GM18873 (cell line): ENCODE data around the gene EHD1.
"Not testable (repeated sequence)": the region's sequence is repeated elsewhere in the genome, so short reads cannot be mapped to it uniquely, and the experiment has no call there.

Experiments used
- ATAC-seq: cut with Tn5 transposase; IDR thresholded peaks from one replicate; pipeline ENCODE4 v1.9.1; 2021; ENCODE audit warnings: mild to moderate bottlenecking, moderate library complexity, moderate number of reproducible peaks; ENCODE audit not compliant: unreplicated experiment, low FRiP score

The EHD1 gene

GRCh38 chr11:64833509-64833908 lies 44.9 kb downstream of the EHD1 start:
- ATAC-seq: no peak

GRCh38 chr11:64833198-64833502 lies 45.3 kb downstream of the EHD1 start:
- no peak for ATAC-seq

DNA sequence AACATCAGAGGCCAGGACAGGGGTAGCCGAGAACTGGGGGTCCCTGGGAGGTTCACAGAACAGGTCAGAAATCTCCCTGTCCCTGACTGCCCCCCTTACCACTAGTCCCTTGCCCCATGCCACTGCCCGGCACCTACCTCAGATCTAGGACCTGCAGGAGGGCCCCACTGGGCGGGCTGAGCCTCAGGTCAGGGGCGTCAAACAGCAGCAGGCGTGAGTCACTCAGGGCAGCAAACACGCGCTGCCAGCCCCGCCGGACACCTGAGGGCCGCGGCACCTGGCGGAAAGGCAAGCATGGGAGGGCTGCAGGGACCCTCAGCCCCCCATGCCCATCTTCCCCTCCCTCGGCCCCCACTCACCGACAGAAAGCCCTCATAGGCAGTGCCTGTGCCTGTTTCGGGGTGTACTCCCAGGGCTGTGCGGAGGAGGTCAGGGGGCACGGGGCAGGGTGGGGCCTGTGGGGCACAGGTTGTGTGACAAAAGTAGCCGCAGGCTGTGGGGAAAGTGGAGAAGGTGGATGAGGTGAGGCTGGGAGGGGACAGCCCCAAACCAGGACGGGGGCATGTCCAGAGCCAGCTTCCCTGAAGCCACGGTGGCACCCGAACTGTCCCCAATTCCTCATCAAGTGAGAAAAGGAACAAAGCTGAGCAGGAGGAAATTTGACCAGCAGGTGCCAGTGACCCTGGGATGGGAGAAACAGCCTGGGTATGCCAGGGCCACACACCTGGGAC lies 45.8 kb downstream of the EHD1 start:
- ATAC-seq: no peak

- ATAC-seq: no peak
These were observed 47.0 kb downstream of the EHD1 start for GRCh38 chr11:64831411-64831891.

- no peak for ATAC-seq
These were observed 48.7 kb downstream of the EHD1 start for GRCh38 chr11:64829536-64830251.

GRCh38 chr11:64827451-64827839 lies 51.0 kb downstream of the EHD1 start:
- ATAC-seq: no peak

- ATAC-seq: no peak
These were observed 51.6 kb downstream of the EHD1 start for GRCh38 chr11:64826578-64827450.

GRCh38 chr11:64826062-64826461 lies 52.4 kb downstream of the EHD1 start:
- ATAC-seq: no peak

GRCh38 chr11:64823568-64824119 lies 54.8 kb downstream of the EHD1 start:
- no peak for ATAC-seq

DNA sequence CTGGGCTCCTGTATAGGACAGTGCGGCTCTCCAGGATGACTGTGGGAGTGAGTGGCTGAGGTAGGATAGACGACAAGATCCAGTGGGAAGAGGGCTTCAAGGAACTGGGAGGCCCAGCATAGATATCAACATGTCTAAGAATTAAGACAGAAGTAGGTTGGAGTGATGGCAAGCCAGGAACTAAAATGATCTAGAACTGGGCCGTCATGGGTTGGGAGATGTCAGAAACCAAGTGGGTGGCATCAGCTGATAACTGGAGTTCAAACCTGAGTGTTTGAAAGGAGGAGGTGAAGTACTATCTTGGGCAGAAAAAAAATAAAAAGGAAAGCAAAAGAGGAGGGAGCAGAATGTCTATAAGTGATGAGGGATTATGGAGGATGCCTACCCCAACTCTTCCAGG lies 60.9 kb downstream of the EHD1 start:
- ATAC-seq: no peak

- ATAC-seq: not testable (repeated sequence)
These were observed 63.0 kb downstream of the EHD1 start for GRCh38 chr11:64815433-64815832.

- peak; percentile 40 for ATAC-seq
These were observed 63.7 kb downstream of the EHD1 start for GRCh38 chr11:64814712-64815187.

GRCh38 chr11:64813826-64814225 lies 64.6 kb downstream of the EHD1 start:
- ATAC-seq: no peak

- no peak for ATAC-seq
These were observed 67.5 kb downstream of the EHD1 start for GRCh38 chr11:64810891-64811272.

GRCh38 chr11:64810271-64810890 lies 68.0 kb downstream of the EHD1 start, which contains the start of gene MEN1:
Gene MEN1 (minus strand): TSS chr11:64810551. CDS start chr11:64810109, 442 bp downstream.
- peak; percentile 48 for ATAC-seq

- no peak for ATAC-seq
These were observed 68.6 kb downstream of the EHD1 start for GRCh38 chr11:64809781-64810241.

- no peak for ATAC-seq
These were observed 72.9 kb downstream of the EHD1 start for GRCh38 chr11:64805481-64805880.

GRCh38 chr11:64804346-64805210 lies 73.8 kb downstream of the EHD1 start:
- no peak for ATAC-seq

- ATAC-seq: no peak
These were observed 74.5 kb downstream of the EHD1 start for GRCh38 chr11:64803846-64804345.
